ENCODE data around the gene CLEC4M.

DNA sequence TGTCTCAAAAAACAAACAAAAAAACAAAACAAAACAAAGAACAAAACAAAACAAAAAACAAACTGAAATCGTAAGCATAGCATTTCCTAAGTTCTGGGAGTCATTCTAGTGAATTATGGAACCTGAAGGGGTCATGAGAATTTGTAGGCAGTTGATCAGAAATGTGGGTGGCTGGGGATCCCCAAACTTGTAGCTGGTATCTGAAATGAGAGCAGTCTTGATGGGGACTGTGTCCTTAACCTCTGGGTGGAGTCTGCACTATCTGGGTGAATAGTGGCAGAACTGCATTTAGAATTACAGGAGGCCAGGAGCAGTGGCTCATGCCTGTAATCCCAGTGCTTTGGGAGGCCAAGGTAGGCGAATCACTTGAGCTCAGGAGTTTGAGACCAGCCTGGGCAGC lies 37.3 kb upstream of the CLEC4M start:
- no peak for TF ChIP-seq POLR2A (IDR thresholded peaks at IDR 0.05)
- TF ChIP-seq, protein P1, sequence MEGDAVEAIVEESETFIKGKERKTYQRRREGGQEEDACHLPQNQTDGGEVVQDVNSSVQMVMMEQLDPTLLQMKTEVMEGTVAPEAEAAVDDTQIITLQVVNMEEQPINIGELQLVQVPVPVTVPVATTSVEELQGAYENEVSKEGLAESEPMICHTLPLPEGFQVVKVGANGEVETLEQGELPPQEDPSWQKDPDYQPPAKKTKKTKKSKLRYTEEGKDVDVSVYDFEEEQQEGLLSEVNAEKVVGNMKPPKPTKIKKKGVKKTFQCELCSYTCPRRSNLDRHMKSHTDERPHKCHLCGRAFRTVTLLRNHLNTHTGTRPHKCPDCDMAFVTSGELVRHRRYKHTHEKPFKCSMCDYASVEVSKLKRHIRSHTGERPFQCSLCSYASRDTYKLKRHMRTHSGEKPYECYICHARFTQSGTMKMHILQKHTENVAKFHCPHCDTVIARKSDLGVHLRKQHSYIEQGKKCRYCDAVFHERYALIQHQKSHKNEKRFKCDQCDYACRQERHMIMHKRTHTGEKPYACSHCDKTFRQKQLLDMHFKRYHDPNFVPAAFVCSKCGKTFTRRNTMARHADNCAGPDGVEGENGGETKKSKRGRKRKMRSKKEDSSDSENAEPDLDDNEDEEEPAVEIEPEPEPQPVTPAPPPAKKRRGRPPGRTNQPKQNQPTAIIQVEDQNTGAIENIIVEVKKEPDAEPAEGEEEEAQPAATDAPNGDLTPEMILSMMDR (IDR thresholded peaks at IDR 0.05), result no peak
- no peak for TF ChIP-seq POLR2AphosphoS5 (IDR thresholded peaks at IDR 0.05; ENCODE audit: insufficient read depth in 1 of 2, low read depth in 1 of 2)

Measured in vagina (tissue), 2 donors.